Ascending aorta (tissue), 2 donors: ENCODE results near the gene TBC1D10A. TPM values are rescaled to one million over a fixed set of nuclear protein-coding genes. Genes with fewer than 3 reads are reported as not detected.

Experiments used
- DNase-seq, 2 donors: peaks; one replicate each; pipeline ENCODE4 v3.0.0-alpha.2; 2019; ENCODE audit warnings: low spot score in 2 of 2
- H3K27ac ChIP-seq, 2 donors: fragments of 200-600 bp; sonication (generic); one replicate each; pipeline ENCODE4 v1.5.1; 2016 to 2017; ENCODE audit warnings: mild to moderate bottlenecking in 1 of 2
- H3K27me3 ChIP-seq: fragments of 200-600 bp; sonication (generic); one replicate; pipeline ENCODE4 v1.5.1; 2017
- H3K36me3 ChIP-seq, 2 donors: fragments of 200-600 bp; sonication (generic); one replicate each; pipeline ENCODE4 v1.5.1; 2016
- H3K4me1 ChIP-seq, 2 donors: fragments of 200-600 bp; sonication (generic); one replicate each; pipeline ENCODE4 v1.5.1; 2016 to 2017; ENCODE audit warnings: mild to moderate bottlenecking in 1 of 2
- H3K4me3 ChIP-seq, 2 donors: fragments of 200-600 bp; sonication (generic); one replicate each; pipeline ENCODE4 v1.5.1; 2016 to 2017; ENCODE audit warnings: mild to moderate bottlenecking in 1 of 2
- H3K9me3 ChIP-seq, 2 donors: fragments of 200-600 bp; sonication (generic); one replicate each; pipeline ENCODE4 v1.5.1; 2016
- CTCF ChIP-seq, 3 experiments: fragments of 200-600 bp in 2 of 3; fragments of 450-650 bp in 1 of 3; sonication (generic) in 2 of 3; IDR thresholded peaks; one replicate each; pipeline ENCODE4 v1.5.1; 2016 to 2019; ENCODE audit warnings: antibody characterized with exemption in 3 of 3, mild to moderate bottlenecking in 1 of 3, moderate library complexity in 1 of 3
- intact Hi-C: fragments of 100-400 bp; cut with DNase I; formaldehyde crosslinking; loops from one replicate; pipeline ENCODE4 v1.15.1; 2023
- total RNA-seq: library from RNA; depleted of rRNA; stranded (reverse); fragments of >200 nt; gene quantifications from one replicate; pipeline ENCODE4 v1.1.0, GENCODE V29; 2016

TBC1D10A gene
- total RNA-seq, 1 donor from 2014 or later: 107 TPM

- no peaks in the 10 kb centered on the region for H3K9me3 ChIP-seq
- no peaks in the 10 kb centered on the region for H3K36me3 ChIP-seq
- H3K27me3 ChIP-seq: no peaks in the 10 kb centered on the region
- no peak for TF ChIP-seq CTCF (IDR thresholded peaks at IDR 0.05)
- H3K27ac ChIP-seq: no peak overlapping the region
- no peak for DNase-seq
- H3K4me3 ChIP-seq: no peak overlapping the region
- intact Hi-C loops: no loop called here
- H3K4me1 ChIP-seq: peaks cover 7 to 10% of the 10 kb centered on the region in 2 donors
Measured at GRCh38 chr22:30272781-30273601, 53.8 kb downstream of the TBC1D10A start.

- Histone ChIP-seq H3K4me3 (no peak overlapping the region), H3K27ac (peak overlapping the region in 1 of 2 donors; percentile 13), H3K27me3 (no peaks in the 10 kb centered on the region), H3K9me3 (no peaks in the 10 kb centered on the region), H3K36me3 (no peaks in the 10 kb centered on the region), H3K4me1 (no peaks in the 10 kb centered on the region)
- intact Hi-C loops: no loop called here
- no peak for TF ChIP-seq CTCF (IDR thresholded peaks at IDR 0.05)
- peak; percentile 75 to 85 for DNase-seq
Measured at GRCh38 chr22:30270832-30271231, 55.9 kb downstream of the TBC1D10A start.

- Histone ChIP-seq H3K9me3 (no peaks in the 10 kb centered on the region), H3K4me3 (no peak overlapping the region), H3K27me3 (no peaks in the 10 kb centered on the region), H3K36me3 (no peaks in the 10 kb centered on the region), H3K27ac (no peak overlapping the region), H3K4me1 (no peaks in the 10 kb centered on the region)
- DNase-seq: no peak
- intact Hi-C loops: no loop called here
- no peak for TF ChIP-seq CTCF (IDR thresholded peaks at IDR 0.05)
Measured at GRCh38 chr22:30268331-30268730, 58.4 kb downstream of the TBC1D10A start.

- no peaks in the 10 kb centered on the region for H3K4me1 ChIP-seq
- no peak overlapping the region for H3K27ac ChIP-seq
- no peak for DNase-seq
- H3K27me3 ChIP-seq: no peaks in the 10 kb centered on the region
- no peak overlapping the region for H3K4me3 ChIP-seq
- no peak for TF ChIP-seq CTCF (IDR thresholded peaks at IDR 0.05)
- no peaks in the 10 kb centered on the region for H3K9me3 ChIP-seq
- intact Hi-C loops: no loop called here
- no peaks in the 10 kb centered on the region for H3K36me3 ChIP-seq
Measured at GRCh38 chr22:30267382-30268302, 59.1 kb downstream of the TBC1D10A start.

GRCh38 chr22:30266445-30267381, 60.0 kb downstream of the TBC1D10A start, which contains the start of gene OSM:
Gene OSM, minus strand, starts transcription at chr22:30266851. Its CDS starts 52 bp downstream, at chr22:30266799.
- intact Hi-C loops: no loop called here
- H3K27me3 ChIP-seq: no peaks in the 10 kb centered on the region
- H3K36me3 ChIP-seq: no peaks in the 10 kb centered on the region
- H3K27ac ChIP-seq: peak within 1 kb of the TSS; percentile 49 to 57
- peak; percentile 54 to 83 for DNase-seq
- TF ChIP-seq CTCF (IDR thresholded peaks at IDR 0.05): no peak
- no peaks in the 10 kb centered on the region for H3K4me1 ChIP-seq
- peak within 1 kb of the TSS in 1 of 2 donors; percentile 49 for H3K4me3 ChIP-seq
- H3K9me3 ChIP-seq: no peaks in the 10 kb centered on the region
